ENCODE results near the gene LGALS16. TPM values are rescaled to one million over a fixed set of nuclear protein-coding genes. Genes with fewer than 3 reads are reported as not detected.
"Not testable (repeated sequence)": the region's sequence is repeated elsewhere in the genome, so short reads cannot be mapped to it uniquely, and the experiment has no call there.

Gene LGALS16
- polyA plus RNA-seq, 2 of the 4 experiments (the other 2 are of a cell fraction) = not detected

DNA sequence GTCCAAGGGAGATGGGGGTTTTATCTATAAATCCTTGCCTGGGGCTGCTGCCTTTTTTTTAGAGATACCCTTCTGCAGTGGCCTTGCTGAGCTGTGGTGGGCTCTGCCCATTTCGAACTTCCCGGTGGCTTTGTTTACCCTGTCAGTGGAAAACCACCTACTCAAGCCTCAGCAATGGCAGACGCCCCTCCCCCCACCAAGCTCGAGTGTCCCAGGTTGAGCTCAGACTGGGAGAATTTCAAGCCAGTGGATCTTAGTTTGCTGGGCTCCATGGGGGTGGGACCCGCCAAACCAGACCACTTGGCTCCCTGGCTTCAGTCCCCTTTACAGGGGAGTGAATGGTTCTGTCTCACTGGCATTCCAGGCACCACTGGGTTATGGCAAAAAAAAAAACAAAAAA, 31.8 kb upstream of the LGALS16 start:
- POLR2A ChIA-PET = no interaction called here

DNA sequence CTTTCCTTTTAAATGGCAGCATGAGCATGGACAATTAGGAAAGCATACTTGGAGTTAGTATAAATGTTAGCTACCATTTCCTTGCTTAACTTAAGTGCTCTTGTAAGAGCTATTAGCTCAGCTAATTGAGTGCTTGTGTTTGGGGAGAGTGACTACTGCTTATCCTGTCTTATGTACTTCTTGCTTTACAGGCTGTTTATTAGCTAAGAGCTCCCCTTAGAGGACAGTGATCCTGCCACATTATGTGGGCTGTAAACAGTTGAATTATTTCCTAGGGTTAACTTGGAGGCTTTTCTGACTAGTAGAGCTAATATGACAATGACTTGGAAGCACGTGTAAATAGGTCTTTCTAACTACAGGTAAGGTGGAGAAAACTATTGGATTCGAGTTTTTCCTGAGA, 28.1 kb upstream of the LGALS16 start:
- not testable (repeated sequence) for H3K4me3 ChIP-seq, H3K27ac ChIP-seq, H3K4me2 ChIP-seq, FAIRE-seq, H3K4me1 ChIP-seq, H3K9me3 ChIP-seq
- TF ChIP-seq, protein P1, sequence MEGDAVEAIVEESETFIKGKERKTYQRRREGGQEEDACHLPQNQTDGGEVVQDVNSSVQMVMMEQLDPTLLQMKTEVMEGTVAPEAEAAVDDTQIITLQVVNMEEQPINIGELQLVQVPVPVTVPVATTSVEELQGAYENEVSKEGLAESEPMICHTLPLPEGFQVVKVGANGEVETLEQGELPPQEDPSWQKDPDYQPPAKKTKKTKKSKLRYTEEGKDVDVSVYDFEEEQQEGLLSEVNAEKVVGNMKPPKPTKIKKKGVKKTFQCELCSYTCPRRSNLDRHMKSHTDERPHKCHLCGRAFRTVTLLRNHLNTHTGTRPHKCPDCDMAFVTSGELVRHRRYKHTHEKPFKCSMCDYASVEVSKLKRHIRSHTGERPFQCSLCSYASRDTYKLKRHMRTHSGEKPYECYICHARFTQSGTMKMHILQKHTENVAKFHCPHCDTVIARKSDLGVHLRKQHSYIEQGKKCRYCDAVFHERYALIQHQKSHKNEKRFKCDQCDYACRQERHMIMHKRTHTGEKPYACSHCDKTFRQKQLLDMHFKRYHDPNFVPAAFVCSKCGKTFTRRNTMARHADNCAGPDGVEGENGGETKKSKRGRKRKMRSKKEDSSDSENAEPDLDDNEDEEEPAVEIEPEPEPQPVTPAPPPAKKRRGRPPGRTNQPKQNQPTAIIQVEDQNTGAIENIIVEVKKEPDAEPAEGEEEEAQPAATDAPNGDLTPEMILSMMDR (IDR thresholded peaks at IDR 0.05) = peak; percentile 33; the same call in 1 of the 3 replicates
- TF ChIP-seq RAD21 (conservative IDR thresholded peaks at IDR 0.05 in 1 of 2, IDR thresholded peaks at IDR 0.05 in 1 of 2) (peak; percentile 51 to 74), SMC3 (IDR thresholded peaks at IDR 0.05) (peak; percentile 40; the same call in 2 of the 3 replicates)
- WGBS (ENCODE audit: missing lambda C conversion rate) = 0% methylated on average over 2 of the region's 2 CpGs
- ATAC-seq (peak; percentile 60 to 62; a peak in 3 of 6 replicates), DNase-seq (ENCODE audit: low read depth in 1 of 2, low spot score in 1 of 2) (peak in 1 of 2 experiments; percentile 29)
- ChIA-PET CTCF (interaction anchor here (0.7 to 4.2 kb wide), 4 partner anchors 45 to 324 kb away, joined by 4 to 24 read pairs (median 6); no protein-coding TSS in a partner anchor), POLR2A (interaction anchor here (0.6 kb wide), 1 partner anchor 147 kb away, joined by 4 read pairs; the partner anchor contains the start of gene TIMM50)

More for the DNA sequence above, 31.8 kb upstream of the LGALS16 start:
- FAIRE-seq = no peak
- H3K4me1 ChIP-seq = no peaks in the 10 kb centered on the region
- TF ChIP-seq NR3C1 (IDR thresholded peaks at IDR 0.05) (no peak), CHD2 (IDR thresholded peaks at IDR 0.05; ENCODE audit: low read length, partially characterized antibody) (no peak), EP300 (IDR thresholded peaks at IDR 0.05) (0 out of 5 replicates have a peak, but pooled peaks of 1 of the 2 experiments have one; percentile 6), ZC3H11A (IDR thresholded peaks at IDR 0.05) (no peak), ZSCAN20 (CRISPR knock-in tag; IDR thresholded peaks at IDR 0.05) (no peak)
- TF ChIP-seq, protein P2, sequence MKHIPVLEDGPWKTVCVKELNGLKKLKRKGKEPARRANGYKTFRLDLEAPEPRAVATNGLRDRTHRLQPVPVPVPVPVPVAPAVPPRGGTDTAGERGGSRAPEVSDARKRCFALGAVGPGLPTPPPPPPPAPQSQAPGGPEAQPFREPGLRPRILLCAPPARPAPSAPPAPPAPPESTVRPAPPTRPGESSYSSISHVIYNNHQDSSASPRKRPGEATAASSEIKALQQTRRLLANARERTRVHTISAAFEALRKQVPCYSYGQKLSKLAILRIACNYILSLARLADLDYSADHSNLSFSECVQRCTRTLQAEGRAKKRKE (CRISPR knock-in tag; IDR thresholded peaks at IDR 0.05; ENCODE audit: low read depth) = no peak
- TF ChIP-seq, protein P3, sequence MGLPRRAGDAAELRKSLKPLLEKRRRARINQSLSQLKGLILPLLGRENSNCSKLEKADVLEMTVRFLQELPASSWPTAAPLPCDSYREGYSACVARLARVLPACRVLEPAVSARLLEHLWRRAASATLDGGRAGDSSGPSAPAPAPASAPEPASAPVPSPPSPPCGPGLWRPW (IDR thresholded peaks at IDR 0.05) = no peak
- TF ChIP-seq, protein P4, sequence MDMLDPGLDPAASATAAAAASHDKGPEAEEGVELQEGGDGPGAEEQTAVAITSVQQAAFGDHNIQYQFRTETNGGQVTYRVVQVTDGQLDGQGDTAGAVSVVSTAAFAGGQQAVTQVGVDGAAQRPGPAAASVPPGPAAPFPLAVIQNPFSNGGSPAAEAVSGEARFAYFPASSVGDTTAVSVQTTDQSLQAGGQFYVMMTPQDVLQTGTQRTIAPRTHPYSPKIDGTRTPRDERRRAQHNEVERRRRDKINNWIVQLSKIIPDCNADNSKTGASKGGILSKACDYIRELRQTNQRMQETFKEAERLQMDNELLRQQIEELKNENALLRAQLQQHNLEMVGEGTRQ (IDR thresholded peaks at IDR 0.05) = no peak
- no peak overlapping the region for H3K4me3 ChIP-seq
- CTCF ChIA-PET = interaction anchor here (0.9 to 4.2 kb wide), 5 partner anchors 41 to 126 kb away, joined by 3 to 24 read pairs (median 3); no protein-coding TSS in a partner anchor
- no peak overlapping the region for H3K4me2 ChIP-seq
- H3K27ac ChIP-seq = no peak overlapping the region
- ATAC-seq = no peak
- no peaks in the 10 kb centered on the region for H3K9me3 ChIP-seq
- DNase-seq (ENCODE audit: low read depth in 1 of 2, low spot score in 1 of 2) = no peak
- 6% methylated on average over 5 of the region's 5 CpGs for WGBS (ENCODE audit: missing lambda C conversion rate)

DNA sequence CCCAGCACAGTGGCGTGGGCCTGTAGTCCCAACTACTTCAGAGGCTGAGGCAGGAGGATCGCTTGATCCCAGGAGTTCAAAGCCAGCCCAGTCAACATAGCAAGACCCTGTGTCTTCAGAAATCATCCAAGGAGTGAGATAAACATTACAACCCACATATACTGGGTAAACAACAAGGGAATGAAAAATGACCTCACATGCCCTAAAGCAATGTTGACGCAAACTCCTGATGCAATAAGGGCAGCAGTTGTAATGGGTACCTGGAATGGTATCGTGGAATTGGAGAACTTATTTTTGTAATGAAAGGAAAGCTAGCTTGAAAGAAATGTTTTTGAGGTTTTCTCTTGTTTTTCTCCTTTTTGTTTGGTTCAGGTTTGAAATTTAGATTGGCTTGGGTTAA, 24.5 kb upstream of the LGALS16 start:
- peak overlapping the region; percentile 27; the same call in 1 of the 3 replicates for H3K4me2 ChIP-seq
- TF ChIP-seq CEBPB (IDR thresholded peaks at IDR 0.05) (0 out of 4 replicates have a peak, but pooled peaks of 1 of the 2 experiments have one; percentile 6), MAZ (IDR thresholded peaks at IDR 0.05; ENCODE audit: borderline replicate concordance, low read depth, low read length) (no peak)
- TF ChIP-seq, protein P5, sequence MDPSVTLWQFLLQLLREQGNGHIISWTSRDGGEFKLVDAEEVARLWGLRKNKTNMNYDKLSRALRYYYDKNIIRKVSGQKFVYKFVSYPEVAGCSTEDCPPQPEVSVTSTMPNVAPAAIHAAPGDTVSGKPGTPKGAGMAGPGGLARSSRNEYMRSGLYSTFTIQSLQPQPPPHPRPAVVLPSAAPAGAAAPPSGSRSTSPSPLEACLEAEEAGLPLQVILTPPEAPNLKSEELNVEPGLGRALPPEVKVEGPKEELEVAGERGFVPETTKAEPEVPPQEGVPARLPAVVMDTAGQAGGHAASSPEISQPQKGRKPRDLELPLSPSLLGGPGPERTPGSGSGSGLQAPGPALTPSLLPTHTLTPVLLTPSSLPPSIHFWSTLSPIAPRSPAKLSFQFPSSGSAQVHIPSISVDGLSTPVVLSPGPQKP (IDR thresholded peaks at IDR 0.05; ENCODE audit: low read depth, low read length) = no peak
- DNase-seq (ENCODE audit: low read depth in 1 of 2, low spot score in 1 of 2) (no peak), FAIRE-seq (no peak), ATAC-seq (no peak)
- CTCF ChIA-PET = interaction anchor here (1.4 to 1.6 kb wide), 2 partner anchors 40 to 133 kb away, joined by 3 to 4 read pairs; no protein-coding TSS in a partner anchor
- no peak overlapping the region for H3K27ac ChIP-seq
- peaks cover 4% of the 10 kb centered on the region; the same call in 1 of the 3 replicates for H3K4me1 ChIP-seq
- peaks cover 6% of the 10 kb centered on the region; the same call in 2 of the 3 replicates for H3K9me3 ChIP-seq
- POLR2A ChIA-PET = interaction anchor here (0.5 kb wide), 1 partner anchor 964 kb away, joined by 3 read pairs; no protein-coding TSS in a partner anchor
- WGBS (ENCODE audit: missing lambda C conversion rate) = 30% methylated on average over 4 of the region's 4 CpGs
- H3K4me3 ChIP-seq = no peak overlapping the region
